HG03066 (cell line): Measurements from ENCODE around the gene ABCD3.
A peak's percentile ranks its signal among the peaks of the same experiment; 100 is the strongest.
"Not testable (repeated sequence)": the region's sequence is repeated elsewhere in the genome, so short reads cannot be mapped to it uniquely, and the experiment has no call there.

Experiments used
- ATAC-seq: cut with Tn5 transposase; IDR thresholded peaks from one replicate; pipeline ENCODE4 v1.9.1; 2021; ENCODE audit warnings: low read depth; ENCODE audit not compliant: unreplicated experiment

ABCD3 gene

DNA sequence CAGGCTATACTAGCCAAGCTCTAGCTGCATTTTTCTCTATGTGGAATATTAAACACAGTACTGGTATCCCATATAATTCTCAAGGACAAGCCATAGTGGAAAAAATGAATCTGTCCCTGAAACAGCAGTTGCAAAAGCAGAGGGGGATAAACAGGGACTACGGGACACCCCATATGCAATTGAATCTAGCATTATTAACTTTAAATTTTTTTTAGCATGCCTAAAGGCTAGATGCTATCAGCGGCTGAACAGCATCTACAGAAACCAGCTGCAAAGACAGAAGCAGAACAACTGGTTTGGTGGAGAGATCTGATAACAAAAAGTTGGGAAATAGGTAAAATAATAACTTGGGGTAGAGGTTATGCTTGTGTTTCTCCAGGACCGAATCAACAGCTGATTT is 30.6 kb downstream of the ABCD3 start:
- not testable (repeated sequence) for ATAC-seq

- ATAC-seq, result no peak
These were observed 38.5 kb downstream of the ABCD3 start for GRCh38 chr1:94456736-94457135.

GRCh38 chr1:94462606-94463005 is 44.4 kb downstream of the ABCD3 start:
- no peak for ATAC-seq

DNA sequence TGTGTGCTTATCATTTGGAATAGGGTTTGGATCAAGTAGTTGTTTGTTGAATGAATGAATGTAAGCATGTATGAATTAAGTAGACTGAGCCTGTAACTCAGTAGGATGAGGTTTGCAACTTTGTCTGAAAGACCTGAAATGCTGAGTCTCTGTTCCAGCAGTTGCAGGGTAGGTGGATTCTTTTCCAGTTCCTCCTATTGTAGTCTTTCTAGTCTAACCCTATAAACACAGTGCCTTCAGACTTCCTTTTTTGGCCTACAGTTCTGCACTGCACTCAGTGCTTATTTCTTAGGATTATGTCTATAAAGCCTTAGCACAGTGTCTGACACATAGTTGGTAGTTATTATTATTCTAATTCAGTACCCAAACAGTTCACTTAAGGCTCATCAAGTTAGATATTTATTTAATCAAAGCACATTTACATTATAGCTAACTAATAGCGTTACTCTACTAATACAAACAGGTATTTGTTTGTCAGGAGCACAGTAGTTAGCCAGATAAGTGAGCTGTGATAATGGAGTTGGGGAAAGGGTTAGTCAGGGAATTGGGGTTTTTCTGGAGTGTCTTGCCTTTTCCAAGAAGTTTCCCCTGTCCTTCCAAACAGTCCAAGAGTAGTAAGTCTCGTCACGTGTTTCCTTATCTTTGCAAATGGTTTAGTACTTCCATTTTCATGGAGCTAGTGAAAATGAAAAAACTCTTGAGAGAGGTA is 45.0 kb downstream of the ABCD3 start:
- no peak for ATAC-seq

- no peak for ATAC-seq
These were observed 45.7 kb downstream of the ABCD3 start for GRCh38 chr1:94463765-94464330.

GRCh38 chr1:94468708-94469107 is 50.5 kb downstream of the ABCD3 start:
- ATAC-seq, result no peak

- ATAC-seq, result no peak
These were observed 53.1 kb downstream of the ABCD3 start for GRCh38 chr1:94471271-94471670.

- ATAC-seq, result no peak
These were observed 57.0 kb downstream of the ABCD3 start for GRCh38 chr1:94475232-94475631.

- no peak for ATAC-seq
These were observed 61.5 kb downstream of the ABCD3 start for GRCh38 chr1:94479682-94480081.

DNA sequence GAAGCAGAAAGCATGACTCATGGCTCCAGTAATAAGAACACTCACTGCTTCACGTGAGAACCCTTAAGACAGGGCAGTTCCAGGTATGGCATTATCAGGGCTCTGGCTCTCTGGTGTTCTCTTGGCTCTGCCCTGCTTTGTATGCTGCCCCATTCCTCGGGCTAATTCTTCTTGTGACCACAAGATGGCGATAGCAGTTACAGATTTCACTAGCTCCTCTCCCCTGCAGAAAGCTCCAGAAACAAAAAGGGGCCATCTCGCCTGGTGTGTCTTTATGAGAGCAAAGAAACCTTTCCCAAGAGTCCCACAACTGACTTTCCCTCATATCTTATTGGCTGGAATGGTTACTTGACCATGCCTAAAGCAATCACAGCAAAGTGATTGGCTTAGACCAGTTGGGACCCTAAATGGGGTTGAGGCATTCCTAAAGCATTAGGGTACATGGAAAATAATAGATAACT is 63.3 kb downstream of the ABCD3 start:
- ATAC-seq, result peak; percentile 89

DNA sequence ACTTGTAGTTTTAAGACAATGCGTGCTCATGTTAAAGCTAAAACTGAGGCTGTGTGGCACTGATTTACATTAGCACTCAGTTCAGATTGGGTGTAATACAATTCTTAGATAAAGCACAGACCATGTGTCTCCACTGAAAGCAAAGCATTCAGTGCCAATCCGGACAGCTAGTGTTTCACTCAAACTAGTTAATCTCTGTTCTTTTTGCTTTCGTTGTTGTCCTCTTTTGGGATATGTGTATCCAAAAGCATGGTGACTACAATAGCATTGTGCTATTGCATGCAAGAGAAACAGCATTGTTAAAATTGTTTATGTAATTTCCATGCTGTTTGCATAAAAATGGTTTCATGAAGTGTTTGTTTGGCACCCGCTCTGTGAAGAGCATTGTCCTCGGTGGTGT is 68.8 kb downstream of the ABCD3 start:
- no peak for ATAC-seq

- no peak for ATAC-seq
These were observed 72.4 kb downstream of the ABCD3 start for GRCh38 chr1:94490556-94490955.

DNA sequence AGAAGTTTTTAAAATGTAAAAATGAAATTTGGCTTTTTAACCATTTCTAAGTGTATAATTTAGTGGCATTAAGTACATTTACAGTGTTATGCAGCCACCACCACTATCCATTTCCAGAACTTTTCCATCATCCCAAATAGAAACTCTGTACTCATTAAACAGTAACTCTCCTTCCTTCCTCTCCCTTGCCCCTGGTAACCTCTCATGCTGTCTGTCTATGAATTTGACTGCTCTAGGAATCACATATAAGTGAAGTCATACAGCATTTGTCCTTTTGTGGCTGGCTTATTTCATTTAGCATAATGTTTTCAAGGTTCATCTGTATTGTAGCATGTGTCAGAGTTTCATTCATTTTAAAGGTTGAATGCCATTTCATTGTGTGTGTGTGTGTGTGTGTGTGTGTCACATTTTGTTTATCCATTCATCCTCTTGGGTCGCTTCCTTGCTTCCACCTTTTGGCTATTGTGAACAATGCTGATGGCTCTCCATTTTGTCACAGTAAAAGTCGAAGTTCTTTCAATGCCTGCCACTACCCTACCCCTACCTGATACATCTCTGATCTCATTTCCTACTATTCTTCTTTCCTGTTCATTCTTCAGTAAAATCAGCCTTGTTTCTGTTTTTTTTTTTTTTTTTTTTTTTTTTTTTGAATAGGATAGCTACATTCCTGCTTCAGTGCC is 78.0 kb downstream of the ABCD3 start:
- ATAC-seq, result no peak

- ATAC-seq, result no peak
These were observed 83.2 kb downstream of the ABCD3 start for GRCh38 chr1:94501426-94501825.

DNA sequence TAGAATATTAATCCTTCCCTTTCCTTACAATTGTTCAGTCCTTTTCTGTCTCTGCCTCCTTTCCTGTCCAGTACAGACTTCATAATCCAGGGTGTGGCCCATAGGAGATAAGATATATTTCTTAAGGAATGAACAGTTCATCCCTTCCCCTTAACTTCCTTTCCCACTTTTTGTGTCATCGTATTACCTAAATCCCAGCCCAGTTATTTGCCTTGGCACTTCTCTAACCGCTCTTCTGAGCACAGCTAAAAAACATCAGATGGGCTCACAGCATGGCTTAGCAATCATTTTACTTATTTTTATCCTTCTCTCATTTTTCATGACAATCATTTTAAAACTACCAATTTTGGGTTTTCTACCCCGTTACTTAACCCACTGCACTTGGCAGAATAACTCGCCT is 83.7 kb downstream of the ABCD3 start:
- ATAC-seq, result no peak

DNA sequence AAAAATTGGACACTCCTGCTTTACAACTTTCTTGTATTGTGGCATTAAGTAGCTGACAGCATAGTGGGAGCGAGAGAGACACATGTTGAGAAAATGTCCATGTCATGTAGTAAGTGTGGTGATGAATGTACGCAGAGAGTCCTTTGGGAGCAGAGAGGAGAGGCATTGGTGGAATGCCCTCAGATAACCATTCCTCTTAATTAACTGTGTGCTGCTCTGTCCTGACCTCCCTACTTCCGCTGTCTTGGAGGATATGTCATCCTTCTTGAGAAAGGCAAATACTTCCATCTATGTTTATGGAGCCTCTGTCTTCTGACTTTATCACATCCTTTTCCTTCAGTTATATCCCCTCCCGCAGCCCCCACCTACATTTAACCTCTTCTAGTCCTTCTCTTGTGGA is 85.0 kb downstream of the ABCD3 start:
- no peak for ATAC-seq

GRCh38 chr1:94504601-94505000 is 86.4 kb downstream of the ABCD3 start:
- ATAC-seq, result no peak

DNA sequence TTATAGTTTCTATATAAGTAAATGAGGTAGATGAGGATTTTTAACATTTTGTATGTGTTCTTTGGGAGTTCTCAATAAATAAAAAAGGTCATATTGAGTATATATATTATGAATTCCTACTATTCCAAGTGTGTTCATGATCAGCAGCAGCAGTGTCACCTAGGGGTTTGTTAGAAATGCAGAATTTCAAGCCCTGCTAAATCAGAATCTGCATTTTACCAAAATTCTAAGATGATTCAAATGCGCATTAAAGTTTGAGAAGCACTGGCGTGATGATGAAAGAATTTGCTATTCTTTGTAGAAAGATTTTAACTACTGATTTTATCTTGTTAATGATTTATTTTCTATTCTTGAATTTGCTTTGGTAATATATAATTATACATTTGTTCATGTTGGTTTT is 94.6 kb downstream of the ABCD3 start:
- no peak for ATAC-seq

DNA sequence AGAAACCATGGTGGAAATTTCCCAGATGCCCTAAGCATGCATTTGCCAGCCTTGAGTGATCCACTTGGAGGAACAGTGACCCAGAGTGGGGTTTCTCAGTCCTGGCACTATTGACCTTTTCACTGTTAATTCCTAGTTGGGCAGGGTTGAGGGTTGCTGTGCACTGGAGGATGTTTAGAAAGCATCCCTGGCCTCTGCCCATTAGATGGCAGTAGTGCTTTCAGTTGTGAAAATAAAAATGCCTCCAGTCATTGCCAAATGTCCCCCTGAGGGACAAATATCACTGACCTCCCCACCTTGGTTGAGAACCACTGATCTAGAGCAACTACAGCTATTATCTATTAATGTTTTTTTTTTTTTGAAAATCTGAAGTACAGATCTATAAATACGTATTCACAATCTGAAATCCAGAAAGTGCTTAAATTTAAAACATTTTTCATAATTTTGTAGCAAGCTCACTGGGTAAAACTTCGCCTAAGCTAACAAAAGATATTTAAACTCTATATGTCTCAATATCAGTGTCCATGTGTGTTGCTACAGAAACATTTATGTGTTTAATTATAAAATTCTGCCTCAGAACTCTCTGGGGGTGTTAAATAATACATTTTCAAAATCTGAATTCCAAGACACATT is 96.0 kb downstream of the ABCD3 start:
- ATAC-seq, result no peak

- ATAC-seq, result no peak
These were observed 97.2 kb downstream of the ABCD3 start for GRCh38 chr1:94515296-94515947.

GRCh38 chr1:94519351-94519750 is 101.2 kb downstream of the ABCD3 start:
- ATAC-seq, result no peak
